NCI-H748 (cell line): ENCODE data around the gene CABP1.
A peak's percentile ranks its signal among the peaks of the same experiment; 100 is the strongest.

Source experiments
- DNase-seq: peaks from one replicate; lab custom pipeline; 2025; ENCODE audit not compliant: unreplicated experiment; lab: John Stamatoyannopoulos, UW

CABP1 gene

GRCh38 chr12:120630104-120630892 lies 10.1 kb upstream of the CABP1 start:
- no peak for DNase-seq

DNA sequence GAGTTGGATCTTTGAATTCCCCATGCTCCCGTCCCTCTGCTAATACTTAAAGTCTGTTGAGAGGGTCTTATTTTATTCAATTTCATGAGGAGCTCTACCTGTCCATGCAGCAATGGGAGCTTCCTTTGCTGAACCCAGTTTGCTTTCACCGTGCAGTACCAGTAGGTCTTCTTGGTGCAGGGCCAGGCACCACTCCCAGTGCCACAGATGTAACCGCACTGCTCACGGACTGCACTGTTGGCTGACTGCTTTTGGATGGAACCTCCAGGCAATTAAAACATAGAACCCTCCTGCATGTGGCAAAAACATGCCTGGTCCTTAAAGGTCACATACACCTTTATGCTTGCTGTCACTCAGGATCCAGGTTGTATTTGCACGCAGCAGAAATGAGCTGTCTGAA lies 9.3 kb upstream of the CABP1 start:
- no peak for DNase-seq

GRCh38 chr12:120640861-120641833 lies 721 bp downstream of the CABP1 start:
- DNase-seq: peak; percentile 43

- no peak for DNase-seq
Measured at GRCh38 chr12:120642121-120642520, 1.7 kb downstream of the CABP1 start.

- DNase-seq: no peak
Measured at GRCh38 chr12:120642826-120643225, 2.4 kb downstream of the CABP1 start.

- no peak for DNase-seq
Measured at GRCh38 chr12:120643574-120643973, 3.1 kb downstream of the CABP1 start.

DNA sequence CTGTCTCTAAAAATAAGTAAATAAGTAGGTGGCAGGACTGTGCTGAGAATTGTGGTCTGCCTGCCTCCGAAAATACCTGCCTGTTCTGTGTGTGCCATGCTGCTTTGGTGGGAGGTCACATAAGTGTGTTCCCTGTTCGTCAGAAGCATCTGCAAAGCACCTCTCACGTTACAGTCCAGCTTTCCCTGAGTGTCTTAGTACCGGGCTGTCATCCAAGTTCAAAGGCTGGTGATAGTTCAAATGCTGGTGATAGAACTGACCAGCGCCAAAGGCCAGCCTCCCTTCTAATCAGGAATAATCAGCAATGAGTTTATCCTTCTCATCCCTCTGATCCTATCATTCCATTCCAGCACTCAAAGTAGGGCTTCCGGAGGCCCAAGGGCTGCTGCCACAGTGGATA lies 5.6 kb downstream of the CABP1 start:
- DNase-seq: no peak

- no peak for DNase-seq
Measured at GRCh38 chr12:120647375-120647755, 6.9 kb downstream of the CABP1 start.

DNA sequence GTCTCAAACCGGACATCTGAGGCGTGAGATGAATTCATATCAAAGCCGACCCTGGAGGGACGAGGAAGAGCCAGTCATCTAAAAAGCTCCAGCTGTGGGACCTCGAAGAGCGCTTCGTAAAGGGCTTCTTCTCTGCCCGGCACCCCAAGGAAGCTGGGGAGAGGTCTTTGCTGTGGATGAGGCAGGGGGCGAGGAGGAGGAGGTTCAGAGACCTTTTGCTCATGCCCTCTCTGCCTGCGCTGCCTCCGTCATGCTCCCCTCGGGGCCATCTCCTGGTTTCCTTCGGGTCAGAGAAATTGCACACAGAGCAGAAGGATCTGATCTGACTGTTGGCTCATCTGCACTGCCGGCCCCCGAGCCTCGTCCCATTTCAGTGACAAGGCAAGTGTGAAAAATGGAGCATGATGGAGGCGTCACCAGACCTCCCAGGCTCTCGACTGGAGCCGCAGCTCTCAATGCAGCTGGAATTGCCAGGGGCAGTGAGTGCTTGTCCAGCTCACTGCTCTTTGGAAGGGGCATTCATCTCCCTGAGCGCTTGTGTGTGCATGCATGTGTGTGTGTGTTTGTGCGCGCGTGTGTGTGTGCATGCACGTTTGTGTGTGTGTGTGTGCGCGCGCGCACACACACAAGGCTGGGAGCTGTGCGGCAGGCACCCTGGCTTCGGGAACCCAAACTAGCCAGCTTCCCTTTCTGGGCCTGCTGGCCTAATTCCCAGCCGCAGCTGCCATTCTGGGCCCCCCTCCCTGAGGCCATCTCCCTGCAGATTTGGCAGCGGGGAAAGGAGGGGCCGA lies 9.2 kb downstream of the CABP1 start:
- peak; percentile 21 for DNase-seq

DNA sequence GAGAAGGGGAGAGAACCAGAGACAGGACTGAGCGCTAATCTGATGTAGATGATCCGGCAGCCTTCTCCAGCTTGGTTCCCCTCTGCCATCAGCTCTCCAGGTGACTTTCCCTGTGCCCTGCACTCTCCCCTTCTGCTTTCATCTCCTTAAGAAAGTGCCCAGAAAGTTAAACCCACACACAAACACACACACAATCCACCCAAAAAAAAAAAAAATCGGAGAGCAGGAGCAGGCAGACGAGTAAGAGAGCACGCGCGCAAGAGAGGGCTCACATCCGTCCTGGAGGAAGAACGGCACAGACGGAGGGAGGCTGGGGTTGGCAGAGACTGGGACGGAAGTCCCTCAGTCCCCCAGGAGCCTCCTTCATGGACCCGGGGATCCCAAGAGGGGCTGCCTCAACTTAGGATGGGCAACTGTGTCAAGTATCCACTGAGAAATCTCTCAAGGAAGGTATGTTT lies 9.8 kb downstream of the CABP1 start:
- DNase-seq: no peak

DNA sequence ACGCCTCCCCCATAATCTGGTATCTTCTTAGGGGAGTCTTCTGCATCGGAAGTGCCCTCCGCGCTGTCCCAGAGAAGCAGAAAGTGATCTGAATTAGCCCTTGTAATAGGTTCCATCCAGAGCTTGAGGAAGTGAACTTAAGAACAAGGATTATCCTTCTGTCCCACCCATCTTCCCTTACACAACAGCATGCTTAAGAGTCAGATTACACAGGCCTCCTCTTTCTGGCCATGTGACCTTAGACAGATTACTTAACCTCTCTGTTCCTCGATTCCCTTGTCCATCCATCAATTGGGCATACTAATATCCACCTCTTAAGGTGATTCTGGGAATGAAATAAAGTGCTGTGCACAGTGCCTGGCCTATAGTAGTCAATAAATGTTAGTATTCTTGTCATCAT lies 11.4 kb downstream of the CABP1 start:
- no peak for DNase-seq

DNA sequence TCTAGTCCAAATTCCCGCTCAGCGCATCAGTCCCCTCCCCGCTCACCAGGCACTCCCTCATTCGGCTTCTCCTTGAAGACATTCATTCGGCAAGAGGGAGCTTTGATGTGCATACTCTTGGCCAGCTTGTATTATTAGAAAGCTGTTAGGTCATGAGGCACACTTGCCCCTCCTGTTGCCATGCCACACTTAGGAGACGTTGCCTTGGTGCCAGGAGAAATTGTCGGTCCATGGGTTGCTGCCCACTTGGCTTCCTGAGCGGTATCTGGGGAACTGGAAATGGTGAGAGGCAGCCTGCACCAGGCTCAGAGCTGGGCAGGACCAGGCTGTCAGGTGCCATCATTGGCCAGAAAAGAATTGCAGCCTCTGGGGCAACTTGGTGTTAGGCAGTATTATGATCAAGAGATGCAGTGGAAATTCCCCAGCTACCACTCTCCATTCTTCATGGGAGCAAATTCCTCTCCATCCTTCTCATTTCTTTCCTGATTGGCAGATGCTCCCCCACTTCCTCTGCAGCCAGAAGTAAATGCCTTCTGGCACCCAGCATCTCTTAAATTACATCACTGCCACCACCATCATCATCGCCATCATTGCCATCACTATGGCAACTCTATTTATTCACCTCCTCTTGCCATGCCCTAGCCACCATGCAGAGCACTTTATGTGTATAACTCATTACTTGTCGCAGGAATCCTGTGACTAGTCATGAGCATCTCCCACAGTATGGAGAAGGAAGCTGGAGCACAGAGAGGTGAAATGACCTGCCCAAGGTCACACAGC lies 12.4 kb downstream of the CABP1 start:
- no peak for DNase-seq

DNA sequence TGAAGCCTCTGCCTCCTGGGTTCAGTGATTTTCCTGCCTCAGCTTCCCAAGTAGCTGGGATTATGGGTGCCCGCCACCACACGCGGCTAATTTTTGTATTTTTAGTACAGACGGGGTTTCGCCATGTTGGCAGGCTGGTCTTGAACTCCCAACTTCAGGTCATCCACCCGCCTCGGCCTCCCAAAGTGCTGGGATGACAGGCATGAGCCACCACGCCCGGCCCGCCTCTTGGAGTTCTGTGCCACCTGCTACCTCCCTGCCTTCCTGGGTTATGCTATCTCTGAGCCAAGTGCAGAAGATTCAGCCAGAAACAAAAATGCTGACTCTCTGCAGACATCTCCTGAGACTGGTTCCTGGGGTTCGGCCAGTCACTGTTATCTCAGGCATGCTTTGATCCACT lies 13.2 kb downstream of the CABP1 start:
- no peak for DNase-seq

GRCh38 chr12:120654656-120655055 lies 14.2 kb downstream of the CABP1 start:
- no peak for DNase-seq

DNA sequence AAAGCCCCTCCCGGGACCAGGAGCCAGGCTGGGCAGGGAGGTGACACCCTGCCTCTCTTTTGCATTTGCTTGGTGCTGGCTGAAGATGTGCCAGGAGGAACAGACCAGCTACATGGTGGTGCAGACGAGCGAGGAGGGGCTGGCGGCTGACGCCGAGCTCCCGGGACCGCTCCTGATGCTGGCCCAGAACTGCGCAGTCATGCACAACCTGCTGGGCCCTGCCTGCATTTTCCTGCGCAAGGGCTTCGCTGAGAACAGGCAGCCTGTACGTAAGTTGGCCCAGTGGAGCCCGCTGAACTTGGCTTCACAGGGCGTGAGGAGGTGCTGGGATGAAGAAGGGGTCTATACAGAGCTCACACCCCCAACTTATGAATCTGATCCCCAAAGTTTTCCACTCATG lies 15.6 kb downstream of the CABP1 start:
- no peak for DNase-seq

GRCh38 chr12:120658286-120659150 lies 18.1 kb downstream of the CABP1 start:
- no peak for DNase-seq

- no peak for DNase-seq
Measured at GRCh38 chr12:120659151-120659525, 18.7 kb downstream of the CABP1 start.

GRCh38 chr12:120661432-120661831 lies 21.0 kb downstream of the CABP1 start:
- DNase-seq: no peak

GRCh38 chr12:120662879-120663278 lies 22.5 kb downstream of the CABP1 start:
- DNase-seq: no peak

- DNase-seq: no peak
Measured at GRCh38 chr12:120663741-120664140, 23.3 kb downstream of the CABP1 start.
